Measurements from ENCODE around the gene CD83. TPM values are rescaled to one million over a fixed set of nuclear protein-coding genes. Genes with fewer than 3 reads are reported as not detected.

CD83 gene
- total RNA-seq, 4 donors from 2014 or later: 0.82 to 4.8 (median 2.1) TPM

DNA sequence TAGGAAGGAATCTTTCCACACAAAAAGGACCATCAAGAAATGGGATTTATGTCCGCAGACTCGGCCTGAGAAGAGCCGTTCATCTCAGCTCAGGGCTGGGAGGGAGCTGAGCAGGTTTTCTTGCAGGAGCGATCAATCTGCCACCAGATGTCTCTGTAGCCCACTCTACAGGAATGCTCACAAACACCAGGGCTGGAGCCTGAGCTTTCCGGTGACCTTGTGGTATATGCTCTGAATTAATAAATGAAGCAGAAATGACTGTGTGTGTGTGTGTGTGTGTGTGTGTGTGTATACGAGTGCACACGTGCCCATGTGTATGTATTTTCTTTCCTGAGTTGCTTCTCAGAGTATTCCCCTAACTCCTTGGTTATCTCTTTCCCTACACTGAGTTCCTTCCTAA lies 12.0 kb downstream of the CD83 start:
- Histone ChIP-seq H3K27ac (no peak overlapping the region), H3K4me1 (peaks cover 0 to 23% (median 5%) of the 10 kb centered on the region in 4 donors), H3K9me3 (no peaks in the 10 kb centered on the region), H3K36me3 (no peaks in the 10 kb centered on the region), H3K27me3 (no peaks in the 10 kb centered on the region), H3K4me3 (no peak overlapping the region)
- DNase-seq: peak; percentile 60
- TF ChIP-seq, protein P1, sequence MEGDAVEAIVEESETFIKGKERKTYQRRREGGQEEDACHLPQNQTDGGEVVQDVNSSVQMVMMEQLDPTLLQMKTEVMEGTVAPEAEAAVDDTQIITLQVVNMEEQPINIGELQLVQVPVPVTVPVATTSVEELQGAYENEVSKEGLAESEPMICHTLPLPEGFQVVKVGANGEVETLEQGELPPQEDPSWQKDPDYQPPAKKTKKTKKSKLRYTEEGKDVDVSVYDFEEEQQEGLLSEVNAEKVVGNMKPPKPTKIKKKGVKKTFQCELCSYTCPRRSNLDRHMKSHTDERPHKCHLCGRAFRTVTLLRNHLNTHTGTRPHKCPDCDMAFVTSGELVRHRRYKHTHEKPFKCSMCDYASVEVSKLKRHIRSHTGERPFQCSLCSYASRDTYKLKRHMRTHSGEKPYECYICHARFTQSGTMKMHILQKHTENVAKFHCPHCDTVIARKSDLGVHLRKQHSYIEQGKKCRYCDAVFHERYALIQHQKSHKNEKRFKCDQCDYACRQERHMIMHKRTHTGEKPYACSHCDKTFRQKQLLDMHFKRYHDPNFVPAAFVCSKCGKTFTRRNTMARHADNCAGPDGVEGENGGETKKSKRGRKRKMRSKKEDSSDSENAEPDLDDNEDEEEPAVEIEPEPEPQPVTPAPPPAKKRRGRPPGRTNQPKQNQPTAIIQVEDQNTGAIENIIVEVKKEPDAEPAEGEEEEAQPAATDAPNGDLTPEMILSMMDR (IDR thresholded peaks at IDR 0.05): peak; percentile 42 to 60 (median 49)
- no peak for TF ChIP-seq POLR2A (IDR thresholded peaks at IDR 0.05)
- intact Hi-C loops (cut with DNase I; ENCODE audit: low total_unique reads) (no loop called here), in situ Hi-C loops (cut with MboI; ENCODE audit: low pct_ligation_motif_present in 1 of 4, low pct_unique_long_range_greater_than_20kb in 1 of 4, low sequenced_read_pairs in 3 of 4) (loop anchor here in 1 of 4 donors (25.0 kb wide), 1 partner anchor 217 kb away; the partner anchor contains the start of gene RNF182)
- WGBS, 2 donors (ENCODE audit: low coverage in 1 of 2): 25 to 83% methylated on average over 1 to 7 of the region's 7 CpGs

DNA sequence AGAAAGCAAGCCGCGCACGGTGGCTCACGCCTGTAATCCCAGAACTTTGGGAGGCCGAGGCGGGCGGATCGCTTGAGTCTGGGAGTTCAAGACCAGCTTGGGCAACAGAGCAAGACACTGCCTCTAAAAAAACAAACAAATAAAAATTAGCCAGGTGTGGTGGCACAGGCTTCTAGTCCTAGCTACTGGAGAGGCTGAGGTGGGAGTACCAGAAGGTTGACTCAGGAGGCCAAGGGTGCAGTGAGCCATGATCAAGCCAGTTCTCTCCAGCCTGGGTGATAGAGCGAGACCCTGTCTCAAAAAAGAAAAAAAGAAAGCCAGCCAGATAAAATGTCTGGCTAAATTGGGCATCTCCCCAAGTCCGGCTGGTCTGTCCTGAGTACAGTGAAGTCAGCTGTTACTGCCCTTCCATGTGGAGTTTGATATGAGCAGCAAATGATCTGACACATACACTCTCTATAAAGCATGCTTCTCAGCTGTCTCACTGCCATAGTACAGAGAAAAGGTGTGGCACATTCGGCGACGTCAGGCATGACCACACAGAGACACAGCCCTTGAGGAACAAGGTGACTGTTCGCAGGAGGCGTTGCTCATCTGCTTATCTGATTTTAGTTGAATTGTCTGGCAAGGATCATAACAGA lies 13.0 kb downstream of the CD83 start:
- Histone ChIP-seq H3K4me1 (peaks cover 0 to 23% (median 5%) of the 10 kb centered on the region in 4 donors), H3K4me3 (no peak overlapping the region), H3K27me3 (no peaks in the 10 kb centered on the region), H3K27ac (no peak overlapping the region), H3K36me3 (no peaks in the 10 kb centered on the region), H3K9me3 (no peaks in the 10 kb centered on the region)
- TF ChIP-seq POLR2A (IDR thresholded peaks at IDR 0.05): no peak
- no peak for TF ChIP-seq EP300 (IDR thresholded peaks at IDR 0.05; ENCODE audit: low read depth)
- no peak for TF ChIP-seq POLR2AphosphoS5 (IDR thresholded peaks at IDR 0.05)
- TF ChIP-seq, protein P1 (IDR thresholded peaks at IDR 0.05): no peak
- 88 to 90% methylated on average over 7 to 15 of the region's 15 CpGs for WGBS, 2 donors (ENCODE audit: low coverage in 1 of 2)
- intact Hi-C loops (cut with DNase I; ENCODE audit: low total_unique reads) (no loop called here), in situ Hi-C loops (cut with MboI; ENCODE audit: low pct_ligation_motif_present in 1 of 4, low pct_unique_long_range_greater_than_20kb in 1 of 4, low sequenced_read_pairs in 3 of 4) (loop anchor here in 1 of 4 donors (25.0 kb wide), 1 partner anchor 218 kb away; the partner anchor contains the start of gene RNF182)
- DNase-seq: no peak

DNA sequence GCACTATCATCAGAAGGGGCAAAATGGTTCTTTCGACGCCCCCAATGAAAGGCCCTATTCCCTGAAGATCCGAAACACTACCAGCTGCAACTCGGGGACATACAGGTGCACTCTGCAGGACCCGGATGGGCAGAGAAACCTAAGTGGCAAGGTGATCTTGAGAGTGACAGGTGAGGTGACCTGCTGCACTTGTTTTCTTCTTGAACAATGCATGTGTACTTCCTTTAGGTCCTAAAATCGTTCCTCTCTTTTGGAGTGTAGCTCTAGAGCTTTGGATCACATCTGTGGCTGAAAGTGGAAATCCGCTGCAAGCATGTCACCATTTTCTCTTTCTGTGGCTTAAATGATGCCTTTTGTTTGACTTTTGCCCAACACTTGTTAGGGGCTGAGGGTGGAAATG lies 14.0 kb downstream of the CD83 start:
- no peak for DNase-seq
- H3K36me3 ChIP-seq: no peaks in the 10 kb centered on the region
- intact Hi-C loops (cut with DNase I; ENCODE audit: low total_unique reads): no loop called here

DNA sequence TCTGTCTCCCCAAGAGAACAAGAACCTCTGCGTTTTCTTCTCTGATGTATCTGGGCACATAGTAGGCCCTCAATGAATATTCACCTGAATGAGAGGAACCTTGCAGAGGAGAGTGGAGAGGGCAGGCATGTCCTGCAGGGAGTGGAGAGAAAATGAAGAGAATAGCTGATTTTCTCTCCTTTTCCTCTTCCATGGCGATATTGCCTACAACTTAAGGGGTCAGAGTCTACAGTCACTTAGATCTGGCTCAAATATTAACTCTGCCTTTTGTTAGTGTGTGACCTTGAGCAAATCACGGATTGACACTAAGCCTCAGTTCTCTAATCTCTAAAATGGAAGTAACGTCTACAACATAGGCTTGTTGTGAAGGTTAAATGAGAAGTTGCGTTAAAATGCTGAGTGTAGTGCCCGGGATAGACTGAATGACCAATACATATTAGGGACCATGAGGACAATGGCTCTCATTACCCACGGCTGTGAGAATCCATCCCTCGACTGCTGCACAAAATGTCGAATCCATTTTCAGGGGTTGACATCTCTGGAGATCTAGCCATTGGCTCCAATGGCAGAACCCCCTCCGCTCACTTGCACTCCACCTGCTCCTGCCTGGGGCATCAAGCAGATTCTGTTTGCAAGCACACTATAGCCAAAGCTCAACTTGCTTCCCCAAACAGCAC lies 14.8 kb downstream of the CD83 start:
- Histone ChIP-seq H3K36me3 (no peaks in the 10 kb centered on the region), H3K27ac (no peak overlapping the region), H3K4me3 (no peak overlapping the region), H3K27me3 (no peaks in the 10 kb centered on the region), H3K9me3 (no peaks in the 10 kb centered on the region), H3K4me1 (peaks cover 0 to 22% (median 5%) of the 10 kb centered on the region in 4 donors)
- TF ChIP-seq POLR2A (IDR thresholded peaks at IDR 0.05) (no peak), POLR2AphosphoS5 (IDR thresholded peaks at IDR 0.05) (no peak), EP300 (IDR thresholded peaks at IDR 0.05; ENCODE audit: low read depth) (no peak)
- TF ChIP-seq, protein P1 (IDR thresholded peaks at IDR 0.05): no peak
- DNase-seq: no peak
- in situ Hi-C loops (cut with MboI; ENCODE audit: low pct_ligation_motif_present in 1 of 4, low pct_unique_long_range_greater_than_20kb in 1 of 4, low sequenced_read_pairs in 3 of 4) (loop anchor here in 1 of 4 donors (25.0 kb wide), 1 partner anchor 220 kb away; the partner anchor contains the start of gene RNF182), intact Hi-C loops (cut with DNase I; ENCODE audit: low total_unique reads) (no loop called here)
- 80 to 90% methylated on average over 6 to 10 of the region's 10 CpGs for WGBS, 2 donors (ENCODE audit: low coverage in 1 of 2)

More for the DNA sequence above, 14.0 kb downstream of the CD83 start:
- TF ChIP-seq EP300 (IDR thresholded peaks at IDR 0.05; ENCODE audit: low read depth) (no peak), POLR2A (IDR thresholded peaks at IDR 0.05) (no peak), POLR2AphosphoS5 (IDR thresholded peaks at IDR 0.05) (no peak)
- TF ChIP-seq, protein P1 (IDR thresholded peaks at IDR 0.05): no peak
- WGBS, 2 donors (ENCODE audit: low coverage in 1 of 2): 85 to 97% methylated on average over 7 of the region's 7 CpGs
- Histone ChIP-seq H3K4me3 (no peak overlapping the region), H3K27me3 (no peaks in the 10 kb centered on the region), H3K27ac (no peak overlapping the region), H3K4me1 (peaks cover 0 to 23% (median 5%) of the 10 kb centered on the region in 4 donors), H3K9me3 (no peaks in the 10 kb centered on the region)
- in situ Hi-C loops (cut with MboI; ENCODE audit: low pct_ligation_motif_present in 1 of 4, low pct_unique_long_range_greater_than_20kb in 1 of 4, low sequenced_read_pairs in 3 of 4): loop anchor here in 1 of 4 donors (25.0 kb wide), 1 partner anchor 219 kb away; the partner anchor contains the start of gene RNF182
